GM23338 (cell line): ENCODE results near the gene UBAC2.

Experiments
- CREB1 ChIP-seq: fragments of 250-450 bp; sonication (Bioruptor Pico); IDR thresholded peaks from 2 replicates; pipeline ENCODE4 v1.5.0; 2020; ENCODE audit warnings: low read depth, mild to moderate bottlenecking, moderate library complexity
- EZH2 ChIP-seq: fragments of 200-600 bp; sonication (generic); IDR thresholded peaks from one replicate; pipeline ENCODE4 v1.8.0; 2017; ENCODE audit warnings: antibody characterized with exemption, mild to moderate bottlenecking, low read depth; ENCODE audit not compliant: unreplicated experiment
- POLR2AphosphoS5 ChIP-seq: IDR thresholded peaks from 2 replicates; pipeline ENCODE4 v1.6.1; 2016; ENCODE audit warnings: antibody characterized with exemption, low read depth
- ZNF331 ChIP-seq: fragments of 250-450 bp; sonication (Bioruptor Pico); IDR thresholded peaks from 2 replicates; pipeline ENCODE4 v1.5.0; 2020; ENCODE audit warnings: low read depth, mild to moderate bottlenecking, moderate library complexity
- TF ChIP-seq, protein P1 (sequence below), 2 experiments: fragments of 200-600 bp in 1 of 2; sonication (generic) in 1 of 2; conservative IDR thresholded peaks; 2 replicates each; pipeline versions ENCODE4 v1.5.1 to v1.6.1; 2016 to 2017; ENCODE audit warnings: antibody characterized with exemption in 2 of 2, low read depth in 2 of 2, mild to moderate bottlenecking in 2 of 2, moderate library complexity in 1 of 2
- TF ChIP-seq, protein P2 (sequence below): IDR thresholded peaks from one replicate; pipeline ENCODE4 v1.6.1; 2018; ENCODE audit warnings: antibody characterized with exemption; ENCODE audit not compliant: unreplicated experiment

DNA sequence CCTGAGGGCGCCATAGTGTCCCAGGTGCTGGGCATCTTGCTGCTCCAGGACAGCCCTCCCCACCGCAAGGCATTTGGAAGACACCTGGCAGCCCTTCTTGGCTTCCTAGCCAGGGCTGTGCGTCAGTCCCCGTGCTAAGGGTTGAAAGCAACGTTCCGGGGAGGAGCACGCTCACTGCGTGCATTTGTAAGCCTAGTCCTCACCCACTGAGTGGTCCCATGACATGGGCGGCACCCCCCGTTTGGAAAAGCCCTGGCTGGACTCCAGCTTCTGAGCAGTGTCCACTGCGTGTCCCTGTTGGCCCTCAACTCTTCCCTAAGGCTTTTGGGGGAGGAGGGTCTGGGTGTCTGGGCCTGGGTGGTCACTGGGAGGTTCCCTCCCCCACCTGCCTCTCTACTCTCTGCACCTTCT, 182.9 kb downstream of the UBAC2 start:
- TF ChIP-seq POLR2AphosphoS5 (no peak), EZH2 (no peak), CREB1 (CRISPR knock-in tag) (no peak), ZNF331 (CRISPR knock-in tag) (no peak)
- TF ChIP-seq, protein P1, sequence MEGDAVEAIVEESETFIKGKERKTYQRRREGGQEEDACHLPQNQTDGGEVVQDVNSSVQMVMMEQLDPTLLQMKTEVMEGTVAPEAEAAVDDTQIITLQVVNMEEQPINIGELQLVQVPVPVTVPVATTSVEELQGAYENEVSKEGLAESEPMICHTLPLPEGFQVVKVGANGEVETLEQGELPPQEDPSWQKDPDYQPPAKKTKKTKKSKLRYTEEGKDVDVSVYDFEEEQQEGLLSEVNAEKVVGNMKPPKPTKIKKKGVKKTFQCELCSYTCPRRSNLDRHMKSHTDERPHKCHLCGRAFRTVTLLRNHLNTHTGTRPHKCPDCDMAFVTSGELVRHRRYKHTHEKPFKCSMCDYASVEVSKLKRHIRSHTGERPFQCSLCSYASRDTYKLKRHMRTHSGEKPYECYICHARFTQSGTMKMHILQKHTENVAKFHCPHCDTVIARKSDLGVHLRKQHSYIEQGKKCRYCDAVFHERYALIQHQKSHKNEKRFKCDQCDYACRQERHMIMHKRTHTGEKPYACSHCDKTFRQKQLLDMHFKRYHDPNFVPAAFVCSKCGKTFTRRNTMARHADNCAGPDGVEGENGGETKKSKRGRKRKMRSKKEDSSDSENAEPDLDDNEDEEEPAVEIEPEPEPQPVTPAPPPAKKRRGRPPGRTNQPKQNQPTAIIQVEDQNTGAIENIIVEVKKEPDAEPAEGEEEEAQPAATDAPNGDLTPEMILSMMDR (conservative IDR thresholded peaks at IDR 0.05; ENCODE audit: low read depth in 2 of 2) = peak in 1 of 2 experiments; percentile 40; a peak in 1 of 4 replicates
- TF ChIP-seq, protein P2, sequence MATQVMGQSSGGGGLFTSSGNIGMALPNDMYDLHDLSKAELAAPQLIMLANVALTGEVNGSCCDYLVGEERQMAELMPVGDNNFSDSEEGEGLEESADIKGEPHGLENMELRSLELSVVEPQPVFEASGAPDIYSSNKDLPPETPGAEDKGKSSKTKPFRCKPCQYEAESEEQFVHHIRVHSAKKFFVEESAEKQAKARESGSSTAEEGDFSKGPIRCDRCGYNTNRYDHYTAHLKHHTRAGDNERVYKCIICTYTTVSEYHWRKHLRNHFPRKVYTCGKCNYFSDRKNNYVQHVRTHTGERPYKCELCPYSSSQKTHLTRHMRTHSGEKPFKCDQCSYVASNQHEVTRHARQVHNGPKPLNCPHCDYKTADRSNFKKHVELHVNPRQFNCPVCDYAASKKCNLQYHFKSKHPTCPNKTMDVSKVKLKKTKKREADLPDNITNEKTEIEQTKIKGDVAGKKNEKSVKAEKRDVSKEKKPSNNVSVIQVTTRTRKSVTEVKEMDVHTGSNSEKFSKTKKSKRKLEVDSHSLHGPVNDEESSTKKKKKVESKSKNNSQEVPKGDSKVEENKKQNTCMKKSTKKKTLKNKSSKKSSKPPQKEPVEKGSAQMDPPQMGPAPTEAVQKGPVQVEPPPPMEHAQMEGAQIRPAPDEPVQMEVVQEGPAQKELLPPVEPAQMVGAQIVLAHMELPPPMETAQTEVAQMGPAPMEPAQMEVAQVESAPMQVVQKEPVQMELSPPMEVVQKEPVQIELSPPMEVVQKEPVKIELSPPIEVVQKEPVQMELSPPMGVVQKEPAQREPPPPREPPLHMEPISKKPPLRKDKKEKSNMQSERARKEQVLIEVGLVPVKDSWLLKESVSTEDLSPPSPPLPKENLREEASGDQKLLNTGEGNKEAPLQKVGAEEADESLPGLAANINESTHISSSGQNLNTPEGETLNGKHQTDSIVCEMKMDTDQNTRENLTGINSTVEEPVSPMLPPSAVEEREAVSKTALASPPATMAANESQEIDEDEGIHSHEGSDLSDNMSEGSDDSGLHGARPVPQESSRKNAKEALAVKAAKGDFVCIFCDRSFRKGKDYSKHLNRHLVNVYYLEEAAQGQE = no peak
